IMR-90 (cell line): Measurements from ENCODE around the gene USP17L19. TPM values are rescaled to one million over a fixed set of nuclear protein-coding genes. Genes with fewer than 3 reads are reported as not detected.
"Not testable (repeated sequence)": the region's sequence is repeated elsewhere in the genome, so short reads cannot be mapped to it uniquely, and the experiment has no call there.

ENCODE experiments used
- ATAC-seq: fragments of 200-7000 bp; cut with Tn5 transposase; 2 replicates; pipeline ENCODE4 v1.9.1; 2020; ENCODE audit warnings: low read depth, mild to moderate bottlenecking, moderate library complexity
- BruUV-seq: library from RNA; stranded (reverse); fragments of 400-500 nt; replicated peaks from 2 replicates; lab custom pipeline; 2021; lab: Mats Ljungman, UMichigan
- CTCF ChIA-PET: fragments of 300-600 bp; formaldehyde crosslinking; extraction: SDS; loops from one replicate; lab custom pipeline; 2021; ENCODE audit warnings: antibody characterized with exemption; lab: Yijun Ruan, JAX
- POLR2A ChIA-PET: fragments of 300-600 bp; sonication (Branson Sonifier 250); formaldehyde crosslinking; loops from one replicate; lab custom pipeline; 2022; ENCODE audit warnings: antibody characterized with exemption; ENCODE audit not compliant: unreplicated experiment; lab: Charles Lee
- DNase-seq: peaks from one replicate; pipeline ENCODE4 v3.0.0; 2013
- H2AFZ ChIP-seq: replicated peaks from 2 replicates; pipeline ENCODE3; 2013; ENCODE audit warnings: low read length, mild to moderate bottlenecking; ENCODE audit not compliant: poor library complexity
- H2AK5ac ChIP-seq: 2 replicates; pipeline ENCODE4 v1.6.1; 2013; ENCODE audit warnings: low read depth, low read length, inconsistent platforms
- H2AK9ac ChIP-seq: replicated peaks from 2 replicates; pipeline ENCODE3; 2013; ENCODE audit warnings: mild to moderate bottlenecking, low read depth, low read length, moderate library complexity; ENCODE audit not compliant: poor library complexity
- H2BK120ac ChIP-seq: 2 replicates; pipeline ENCODE4 v1.6.1; 2013; ENCODE audit warnings: low read depth, low read length, inconsistent platforms
- H2BK15ac ChIP-seq: 3 replicates; pipeline ENCODE4 v1.6.1; 2013; ENCODE audit warnings: low read depth, low read length, inconsistent platforms
- H2BK20ac ChIP-seq: 2 replicates; pipeline ENCODE4 v1.6.1; 2013; ENCODE audit warnings: low read depth, mild to moderate bottlenecking, inconsistent platforms, low read length, moderate library complexity
- H2BK5ac ChIP-seq: 2 replicates; pipeline ENCODE4 v1.6.1; 2013; ENCODE audit warnings: mild to moderate bottlenecking, low read depth, low read length, inconsistent platforms; ENCODE audit not compliant: poor library complexity, severe bottlenecking
- H3K14ac ChIP-seq: replicated peaks from 2 replicates; pipeline ENCODE4 v1.6.1; 2013; ENCODE audit warnings: low read depth, low read length, inconsistent platforms
- H3K18ac ChIP-seq: 2 replicates; pipeline ENCODE4 v1.6.1; 2013; ENCODE audit warnings: low read depth, low read length, control low read depth
- H3K23ac ChIP-seq: 2 replicates; pipeline ENCODE4 v1.6.1; 2013; ENCODE audit warnings: low read depth, low read length, inconsistent platforms
- H3K27ac ChIP-seq: 2 replicates; pipeline ENCODE4 v1.5.1; 2013; ENCODE audit warnings: mild to moderate bottlenecking, control low read depth, low read length; ENCODE audit not compliant: insufficient read depth
- H3K27me3 ChIP-seq: 2 replicates; pipeline ENCODE4 v1.6.1; 2013; ENCODE audit warnings: low read length; ENCODE audit not compliant: control insufficient read depth, insufficient read depth
- H3K36me3 ChIP-seq: 2 replicates; pipeline ENCODE4 v1.6.1; 2013; ENCODE audit warnings: low read length, mixed read lengths; ENCODE audit not compliant: control insufficient read depth, insufficient read depth
- H3K4ac ChIP-seq: 2 replicates; pipeline ENCODE4 v1.6.1; 2013; ENCODE audit warnings: low read depth, low read length, inconsistent platforms
- H3K4me1 ChIP-seq: 2 replicates; pipeline ENCODE4 v1.6.1; 2013; ENCODE audit warnings: low read length, mixed read lengths; ENCODE audit not compliant: control insufficient read depth, insufficient read depth
- H3K4me2 ChIP-seq: 2 replicates; pipeline ENCODE4 v1.6.1; 2013; ENCODE audit warnings: low read depth, mild to moderate bottlenecking, control low read depth, low read length, moderate library complexity
- H3K4me3 ChIP-seq: 2 replicates; pipeline ENCODE4 v1.5.1; 2013; ENCODE audit warnings: low read depth, mild to moderate bottlenecking, control low read depth, low read length, moderate library complexity; ENCODE audit not compliant: insufficient read depth
- H3K56ac ChIP-seq: 2 replicates; pipeline ENCODE4 v1.6.1; 2013; ENCODE audit warnings: low read length, inconsistent platforms; ENCODE audit not compliant: insufficient read depth; ENCODE audit errors: extremely low read depth
- H3K79me1 ChIP-seq, 2 experiments: 2 replicates each; pipeline ENCODE4 v1.6.1; 2013; ENCODE audit warnings: low read length in 2 of 2, inconsistent platforms in 1 of 2, low read depth in 1 of 2
- H3K9ac ChIP-seq: 2 replicates; pipeline ENCODE4 v1.6.1; 2013; ENCODE audit warnings: low read depth, low read length, control low read depth
- H3K9me1 ChIP-seq: 2 replicates; pipeline ENCODE4 v1.6.1; 2013; ENCODE audit warnings: low read length, inconsistent platforms; ENCODE audit not compliant: insufficient read depth
- H3K9me3 ChIP-seq: 2 replicates; pipeline ENCODE4 v1.6.1; 2013; ENCODE audit warnings: low read length; ENCODE audit not compliant: control insufficient read depth, insufficient read depth
- H4K20me1 ChIP-seq: 2 replicates; pipeline ENCODE4 v1.6.1; 2013; ENCODE audit warnings: low read length, inconsistent platforms; ENCODE audit not compliant: insufficient read depth
- H4K5ac ChIP-seq: 2 replicates; pipeline ENCODE4 v1.6.1; 2013; ENCODE audit warnings: mild to moderate bottlenecking, low read depth, low read length, control low read depth
- H4K8ac ChIP-seq, 2 experiments: 2 replicates each; pipeline ENCODE4 v1.6.1; 2013; ENCODE audit warnings: low read depth in 2 of 2, low read length in 2 of 2, control low read depth in 1 of 2, inconsistent platforms in 1 of 2
- H4K91ac ChIP-seq: 2 replicates; pipeline ENCODE4 v1.6.1; 2013; ENCODE audit warnings: low read depth, low read length, inconsistent platforms; ENCODE audit not compliant: insufficient read depth
- WGBS, 2 experiments: methylation state at CpG; one replicate each; pipeline versions ENCODE4 v1.1.5 to v1.1.7; 2013; ENCODE audit warnings: missing lambda C conversion rate in 2 of 2; ENCODE audit not compliant: insufficient read length in 1 of 2; ENCODE audit errors: extremely low coverage in 2 of 2; 5-methylcytosine and 5-hydroxymethylcytosine counted together
- dilution Hi-C: fragments of 300-500 bp; cut with HindIII; formaldehyde crosslinking; loops from one replicate; pipeline ENCODE4 v1.14.3; 2018; ENCODE audit warnings: low sequenced_read_pairs; ENCODE audit not compliant: unreplicated experiment
- in situ Hi-C: fragments of 300-500 bp; cut with MboI; formaldehyde crosslinking; loops from 3 replicates; pipeline ENCODE4 v1.14.3; 2019; ENCODE audit warnings: low sequenced_read_pairs, inconsistent platforms, mixed read lengths
- intact Hi-C: fragments of 100-400 bp; cut with micrococcal nuclease; formaldehyde crosslinking; loops from 2 replicates; pipeline ENCODE4 v1.10.0; 2022
- polyA plus RNA-seq, 3 experiments: library from polyadenylated mRNA; depleted of rRNA; stranded (reverse); fragments of >200 nt; gene quantifications; 2 replicates each; pipeline ENCODE4 v1.2.3, GENCODE V29; 2012; ENCODE audit warnings: low replicate concordance in 1 of 3
- total RNA-seq: library from RNA; depleted of rRNA; stranded (reverse); fragments of >200 nt; gene quantifications from 2 replicates; pipeline ENCODE4 v1.2.3, GENCODE V29; 2012

The USP17L19 gene
- total and polyA plus RNA-seq, 2 of the 4 experiments (the other 2 are of a cell fraction) = not detected

- WGBS, 2 experiments = no CpG with 5 or more reads among the region's 14 CpGs
- H2AK9ac ChIP-seq, H4K91ac ChIP-seq, in situ Hi-C loops, H3K27ac ChIP-seq, DNase-seq, H3K9me1 ChIP-seq, H2BK5ac ChIP-seq, H4K5ac ChIP-seq, H3K4me2 ChIP-seq, H2AFZ ChIP-seq, intact Hi-C loops, H3K79me1 ChIP-seq, H2BK120ac ChIP-seq, H2BK20ac ChIP-seq, H3K4me1 ChIP-seq, H3K14ac ChIP-seq, H3K4ac ChIP-seq, H2AK5ac ChIP-seq, H3K56ac ChIP-seq, H3K36me3 ChIP-seq, H3K18ac ChIP-seq, ATAC-seq, H3K4me3 ChIP-seq, H3K23ac ChIP-seq, H4K8ac ChIP-seq, POLR2A ChIA-PET, H3K27me3 ChIP-seq, BruUV-seq, dilution Hi-C loops, H4K20me1 ChIP-seq, CTCF ChIA-PET, H3K9ac ChIP-seq, H2BK15ac ChIP-seq, H3K9me3 ChIP-seq: not testable (repeated sequence)
Measured at GRCh38 chr4:9214701-9215100, 38.5 kb upstream of the USP17L19 start.

- H3K27me3 ChIP-seq, H3K4me3 ChIP-seq, H3K9me1 ChIP-seq, H3K36me3 ChIP-seq, H3K4me2 ChIP-seq, dilution Hi-C loops, DNase-seq, H2AK9ac ChIP-seq, H3K14ac ChIP-seq, H3K18ac ChIP-seq, H3K9ac ChIP-seq, H3K79me1 ChIP-seq, H2BK15ac ChIP-seq, H4K8ac ChIP-seq, CTCF ChIA-PET, in situ Hi-C loops, H4K5ac ChIP-seq, H2AFZ ChIP-seq, H3K4me1 ChIP-seq, POLR2A ChIA-PET, H3K4ac ChIP-seq, H3K9me3 ChIP-seq, H2AK5ac ChIP-seq, BruUV-seq, intact Hi-C loops, H3K23ac ChIP-seq, ATAC-seq, H2BK20ac ChIP-seq, H2BK5ac ChIP-seq, H4K20me1 ChIP-seq, H4K91ac ChIP-seq, H3K27ac ChIP-seq, H3K56ac ChIP-seq, H2BK120ac ChIP-seq: not testable (repeated sequence)
- WGBS, 2 experiments = no CpG with 5 or more reads among the region's 14 CpGs
Measured at GRCh38 chr4:9215105-9215504, 38.1 kb upstream of the USP17L19 start, which contains the start of gene USP17L11. Gene USP17L11, plus strand, starts transcription at chr4:9215405. Its CDS starts 0 bp downstream, at chr4:9215405.
